ENCODE results near the gene POLR2M. TPM values are rescaled to one million over a fixed set of nuclear protein-coding genes. Genes with fewer than 3 reads are reported as not detected.
A peak's percentile ranks its signal among the peaks of the same experiment; 100 is the strongest.

POLR2M gene
- total RNA-seq, 4 donors from 2014 or later: 40.3 to 145 (median 79.5) TPM

DNA sequence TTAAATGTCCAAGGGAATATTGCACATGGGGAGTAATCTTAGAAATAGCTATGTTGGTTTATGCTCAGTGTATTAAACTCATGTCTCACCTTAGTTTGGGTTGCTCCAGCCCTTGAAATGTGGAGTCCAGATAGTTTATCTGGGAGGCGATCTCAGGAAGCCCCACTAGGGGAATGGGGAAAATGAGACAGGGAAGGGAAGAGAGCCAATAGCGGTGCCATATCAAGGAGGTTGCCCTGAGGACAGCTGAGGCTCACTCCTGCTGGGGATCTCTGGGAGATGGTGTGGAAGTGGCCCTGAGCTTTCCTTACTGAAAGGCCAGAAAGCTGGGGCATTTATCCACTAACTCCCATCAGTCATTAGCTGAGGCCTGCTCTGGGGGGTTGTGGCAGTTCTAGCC, 43.3 kb upstream of the POLR2M start:
- DNase-seq (no peak), ATAC-seq (no peak)
- no peaks in the 10 kb centered on the region for H3K27me3 ChIP-seq
- in situ Hi-C loops (cut with MboI; ENCODE audit: low sequenced_read_pairs in 4 of 4) (loop anchor here in 1 of 4 donors (25.0 kb wide), 2 partner anchors 101 to 199 kb away; no protein-coding TSS in a partner anchor), intact Hi-C loops (cut with DNase I; ENCODE audit: low total_unique reads) (no loop called here)
- no peak overlapping the region for H3K4me3 ChIP-seq
- no peaks in the 10 kb centered on the region for H3K4me1 ChIP-seq
- H3K27ac ChIP-seq: no peak overlapping the region
- H3K9me3 ChIP-seq: no peaks in the 10 kb centered on the region
- no peaks in the 10 kb centered on the region for H3K36me3 ChIP-seq
- TF ChIP-seq, protein P1, sequence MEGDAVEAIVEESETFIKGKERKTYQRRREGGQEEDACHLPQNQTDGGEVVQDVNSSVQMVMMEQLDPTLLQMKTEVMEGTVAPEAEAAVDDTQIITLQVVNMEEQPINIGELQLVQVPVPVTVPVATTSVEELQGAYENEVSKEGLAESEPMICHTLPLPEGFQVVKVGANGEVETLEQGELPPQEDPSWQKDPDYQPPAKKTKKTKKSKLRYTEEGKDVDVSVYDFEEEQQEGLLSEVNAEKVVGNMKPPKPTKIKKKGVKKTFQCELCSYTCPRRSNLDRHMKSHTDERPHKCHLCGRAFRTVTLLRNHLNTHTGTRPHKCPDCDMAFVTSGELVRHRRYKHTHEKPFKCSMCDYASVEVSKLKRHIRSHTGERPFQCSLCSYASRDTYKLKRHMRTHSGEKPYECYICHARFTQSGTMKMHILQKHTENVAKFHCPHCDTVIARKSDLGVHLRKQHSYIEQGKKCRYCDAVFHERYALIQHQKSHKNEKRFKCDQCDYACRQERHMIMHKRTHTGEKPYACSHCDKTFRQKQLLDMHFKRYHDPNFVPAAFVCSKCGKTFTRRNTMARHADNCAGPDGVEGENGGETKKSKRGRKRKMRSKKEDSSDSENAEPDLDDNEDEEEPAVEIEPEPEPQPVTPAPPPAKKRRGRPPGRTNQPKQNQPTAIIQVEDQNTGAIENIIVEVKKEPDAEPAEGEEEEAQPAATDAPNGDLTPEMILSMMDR (IDR thresholded peaks at IDR 0.05 in 4 of 5, conservative IDR thresholded peaks at IDR 0.05 in 1 of 5): no peak
- no peak for TF ChIP-seq POLR2A (IDR thresholded peaks at IDR 0.05)

DNA sequence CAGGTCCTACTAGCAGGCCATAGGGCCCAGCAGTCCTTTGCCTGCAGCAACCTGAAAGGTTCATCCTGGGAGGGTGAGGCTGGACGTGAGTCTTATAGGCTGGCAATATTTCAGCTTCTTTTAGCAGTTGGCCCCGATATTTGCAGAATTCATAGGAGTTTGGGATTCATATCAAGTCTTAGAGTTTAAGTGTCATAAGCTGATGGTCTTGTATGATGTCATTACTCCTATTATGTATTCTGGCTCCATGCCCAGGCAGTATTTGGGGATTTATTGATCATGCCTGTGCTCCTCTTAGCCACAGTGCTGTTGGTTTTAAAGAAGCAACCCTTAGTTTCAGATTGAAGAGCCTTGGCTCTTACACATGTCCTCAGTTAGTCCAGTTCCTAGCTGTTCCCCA, 41.3 kb upstream of the POLR2M start:
- ATAC-seq (no peak), DNase-seq (no peak)
- in situ Hi-C loops (cut with MboI; ENCODE audit: low sequenced_read_pairs in 4 of 4): loop anchor here in 1 of 4 donors (25.0 kb wide), 2 partner anchors 103 to 197 kb away; no protein-coding TSS in a partner anchor
- no peak overlapping the region for H3K27ac ChIP-seq
- H3K4me1 ChIP-seq: no peaks in the 10 kb centered on the region
- no peaks in the 10 kb centered on the region for H3K9me3 ChIP-seq
- no peak overlapping the region for H3K4me3 ChIP-seq
- H3K27me3 ChIP-seq: no peaks in the 10 kb centered on the region
- TF ChIP-seq POLR2A (IDR thresholded peaks at IDR 0.05): no peak
- TF ChIP-seq, protein P1 (IDR thresholded peaks at IDR 0.05 in 4 of 5, conservative IDR thresholded peaks at IDR 0.05 in 1 of 5): no peak
- no peaks in the 10 kb centered on the region for H3K36me3 ChIP-seq
- intact Hi-C loops (cut with DNase I; ENCODE audit: low total_unique reads): loop anchor here (5.0 kb wide), 1 partner anchor 202 kb away; no protein-coding TSS in a partner anchor

DNA sequence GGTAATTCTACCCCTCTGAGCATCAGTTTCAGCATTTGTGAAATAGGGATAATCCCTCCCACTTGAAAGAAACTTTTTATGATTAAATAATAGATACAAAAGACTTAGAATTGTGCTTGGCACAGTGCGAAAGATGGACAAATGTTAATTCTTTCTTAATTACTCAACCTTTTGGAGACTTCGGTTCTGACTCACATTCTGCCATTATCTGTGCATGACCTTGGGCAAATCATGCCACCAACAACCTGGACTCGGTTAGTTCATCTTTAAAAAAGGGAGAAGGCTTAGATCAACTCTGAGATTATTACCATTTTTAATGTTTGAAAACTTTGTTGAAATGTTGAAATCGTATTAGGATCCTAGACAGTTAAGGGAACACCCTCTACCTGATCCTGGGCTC, 40.6 kb upstream of the POLR2M start:
- ATAC-seq: no peak
- H3K9me3 ChIP-seq: no peaks in the 10 kb centered on the region
- H3K36me3 ChIP-seq: no peaks in the 10 kb centered on the region
- H3K4me1 ChIP-seq: no peaks in the 10 kb centered on the region
- intact Hi-C loops (cut with DNase I; ENCODE audit: low total_unique reads): loop anchor here (5.0 kb wide), 1 partner anchor 201 kb away; no protein-coding TSS in a partner anchor
- no peak overlapping the region for H3K27ac ChIP-seq
- H3K4me3 ChIP-seq: no peak overlapping the region
- TF ChIP-seq, protein P1 (IDR thresholded peaks at IDR 0.05 in 4 of 5, conservative IDR thresholded peaks at IDR 0.05 in 1 of 5): no peak
- TF ChIP-seq POLR2A (IDR thresholded peaks at IDR 0.05): no peak
- in situ Hi-C loops (cut with MboI; ENCODE audit: low sequenced_read_pairs in 4 of 4): loop anchor here in 1 of 4 donors (25.0 kb wide), 2 partner anchors 104 to 196 kb away; no protein-coding TSS in a partner anchor
- DNase-seq: no peak
- H3K27me3 ChIP-seq: no peaks in the 10 kb centered on the region

DNA sequence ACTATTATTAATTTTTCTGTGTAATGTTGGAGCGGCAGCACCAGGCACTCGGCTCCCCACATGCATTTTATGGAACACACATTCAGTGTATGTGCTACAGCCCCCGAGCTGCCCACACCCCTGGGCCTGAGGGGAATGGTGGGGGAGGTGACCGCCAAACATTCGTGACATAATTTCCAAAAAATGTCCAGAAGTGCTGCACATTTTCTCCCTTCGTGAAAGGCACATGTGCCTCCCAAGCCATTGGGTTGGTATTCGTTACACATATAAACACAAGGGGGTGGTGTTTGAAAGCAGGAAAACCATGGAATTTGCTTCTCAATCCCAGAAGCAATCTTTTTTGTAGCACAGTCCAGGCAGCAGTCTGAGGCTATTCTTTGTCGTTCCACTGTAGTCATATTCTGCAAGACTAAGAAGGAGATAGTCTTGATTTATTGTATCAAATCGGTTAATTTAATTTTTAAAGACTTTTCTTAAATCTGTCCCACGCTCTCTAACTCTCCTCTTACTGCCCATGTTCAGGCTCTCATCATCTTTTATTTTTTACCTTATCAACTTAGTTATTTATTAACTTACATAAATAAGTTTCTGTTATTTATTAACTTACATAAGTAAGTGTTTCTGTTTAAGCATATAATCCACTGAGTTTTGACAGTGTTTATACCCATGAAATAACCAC, 39.2 kb upstream of the POLR2M start:
- in situ Hi-C loops (cut with MboI; ENCODE audit: low sequenced_read_pairs in 4 of 4) (loop anchor here in 1 of 4 donors (25.0 kb wide), 2 partner anchors 105 to 195 kb away; no protein-coding TSS in a partner anchor), intact Hi-C loops (cut with DNase I; ENCODE audit: low total_unique reads) (loop anchor here (5.0 kb wide), 1 partner anchor 200 kb away; no protein-coding TSS in a partner anchor)
- peak in 1 of 2 donors; percentile 39 for ATAC-seq
- Histone ChIP-seq H3K4me3 (no peak overlapping the region), H3K27me3 (no peaks in the 10 kb centered on the region), H3K4me1 (no peaks in the 10 kb centered on the region), H3K36me3 (no peaks in the 10 kb centered on the region), H3K9me3 (no peaks in the 10 kb centered on the region), H3K27ac (no peak overlapping the region)
- TF ChIP-seq, protein P1 (IDR thresholded peaks at IDR 0.05 in 4 of 5, conservative IDR thresholded peaks at IDR 0.05 in 1 of 5): peak in 3 of 5 experiments; percentile 21 to 37 (median 27)
- TF ChIP-seq POLR2A (IDR thresholded peaks at IDR 0.05): no peak
- DNase-seq: no peak
